ENCODE measurements around the gene PRODH2. TPM values are rescaled to one million over a fixed set of nuclear protein-coding genes. Genes with fewer than 3 reads are reported as not detected.

Gene PRODH2
- total RNA-seq, 1 experiment from 2014 or later = not detected

DNA sequence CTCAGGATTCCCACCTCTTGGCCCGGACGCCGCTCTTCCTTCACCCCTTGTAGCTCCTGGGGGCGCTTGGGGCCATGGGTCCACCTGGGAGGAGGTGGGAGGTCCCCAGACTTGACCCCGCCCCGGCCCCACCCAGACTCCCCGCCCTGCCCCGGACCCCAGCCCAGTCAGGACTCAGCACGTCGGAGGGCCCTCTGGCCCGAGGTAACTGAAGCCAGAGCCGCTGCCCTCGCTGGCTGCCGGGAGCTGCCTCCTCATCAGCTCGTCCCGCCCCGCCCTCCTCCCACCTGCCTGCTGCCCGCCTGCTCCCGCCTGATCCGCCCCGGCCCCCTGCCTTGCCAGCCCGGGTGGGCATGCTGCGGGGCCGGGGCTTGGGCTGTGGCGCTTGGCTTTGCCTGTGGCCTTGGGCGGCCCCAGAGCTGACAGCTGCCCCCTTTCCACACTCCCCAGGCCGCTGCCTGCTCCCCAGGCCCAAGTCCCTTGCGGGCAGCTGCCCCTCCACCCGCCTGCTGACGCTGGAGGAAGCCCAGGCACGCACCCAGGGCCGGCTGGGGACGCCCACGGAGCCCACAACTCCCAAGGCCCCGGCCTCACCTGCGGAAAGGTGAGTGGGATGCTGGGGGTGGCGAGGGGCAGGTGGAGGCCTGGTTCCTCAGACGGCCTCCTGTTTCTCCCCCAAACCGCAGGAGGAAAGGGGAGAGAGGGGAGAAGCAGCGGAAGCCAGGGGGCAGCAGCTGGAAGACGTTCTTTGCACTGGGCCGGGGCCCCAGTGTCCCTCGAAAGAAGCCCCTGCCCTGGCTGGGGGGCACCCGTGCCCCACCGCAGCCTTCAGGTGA lies 27.9 kb downstream of the PRODH2 start:
- Histone ChIP-seq H3K36me3 (ENCODE audit: low read depth, low read length) (no peaks in the 10 kb centered on the region), H3K9me3 (ENCODE audit: low read length) (no peaks in the 10 kb centered on the region), H3F3A (ENCODE audit: low read length, unreplicated experiment) (no peaks in the 10 kb centered on the region), H4K20me1 (ENCODE audit: low read length) (no peaks in the 10 kb centered on the region), H3K27me3 (ENCODE audit: low read length) (no peaks in the 10 kb centered on the region), H3K9me2 (replicated peaks; ENCODE audit: low read length) (no peaks in the 10 kb centered on the region), H2AFZ (ENCODE audit: low read length) (no peak overlapping the region), H3K4me2 (ENCODE audit: low read length) (no peak overlapping the region), H3K9ac (ENCODE audit: low read length) (no peak overlapping the region), H3K27ac (ENCODE audit: low read length) (no peak overlapping the region), H3K79me2 (ENCODE audit: low read length) (no peaks in the 10 kb centered on the region), H3K4me3 (ENCODE audit: low read length) (no peak overlapping the region), H3K4me1 (ENCODE audit: insufficient read depth, low read length) (no peaks in the 10 kb centered on the region)
- intact Hi-C loops (cut with micrococcal nuclease) = no loop called here
- ChIA-PET POLR2A (ENCODE audit: unreplicated experiment) (no interaction called here), CTCF (no interaction called here)
- DNase-seq = no peak
- no peak for TF ChIP-seq EZH2 (IDR thresholded peaks at IDR 0.05; ENCODE audit: low read length, unreplicated experiment)
- TF ChIP-seq, protein P1, sequence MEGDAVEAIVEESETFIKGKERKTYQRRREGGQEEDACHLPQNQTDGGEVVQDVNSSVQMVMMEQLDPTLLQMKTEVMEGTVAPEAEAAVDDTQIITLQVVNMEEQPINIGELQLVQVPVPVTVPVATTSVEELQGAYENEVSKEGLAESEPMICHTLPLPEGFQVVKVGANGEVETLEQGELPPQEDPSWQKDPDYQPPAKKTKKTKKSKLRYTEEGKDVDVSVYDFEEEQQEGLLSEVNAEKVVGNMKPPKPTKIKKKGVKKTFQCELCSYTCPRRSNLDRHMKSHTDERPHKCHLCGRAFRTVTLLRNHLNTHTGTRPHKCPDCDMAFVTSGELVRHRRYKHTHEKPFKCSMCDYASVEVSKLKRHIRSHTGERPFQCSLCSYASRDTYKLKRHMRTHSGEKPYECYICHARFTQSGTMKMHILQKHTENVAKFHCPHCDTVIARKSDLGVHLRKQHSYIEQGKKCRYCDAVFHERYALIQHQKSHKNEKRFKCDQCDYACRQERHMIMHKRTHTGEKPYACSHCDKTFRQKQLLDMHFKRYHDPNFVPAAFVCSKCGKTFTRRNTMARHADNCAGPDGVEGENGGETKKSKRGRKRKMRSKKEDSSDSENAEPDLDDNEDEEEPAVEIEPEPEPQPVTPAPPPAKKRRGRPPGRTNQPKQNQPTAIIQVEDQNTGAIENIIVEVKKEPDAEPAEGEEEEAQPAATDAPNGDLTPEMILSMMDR (conservative IDR thresholded peaks at IDR 0.05; ENCODE audit: low read depth, low read length) = no peak
- TF ChIP-seq EZH2phosphoT487 (IDR thresholded peaks at IDR 0.05; ENCODE audit: borderline replicate concordance, low read length) = no peak
- no peak for ATAC-seq
- BruUV-seq (replicated peaks) = no TSS peak

DNA sequence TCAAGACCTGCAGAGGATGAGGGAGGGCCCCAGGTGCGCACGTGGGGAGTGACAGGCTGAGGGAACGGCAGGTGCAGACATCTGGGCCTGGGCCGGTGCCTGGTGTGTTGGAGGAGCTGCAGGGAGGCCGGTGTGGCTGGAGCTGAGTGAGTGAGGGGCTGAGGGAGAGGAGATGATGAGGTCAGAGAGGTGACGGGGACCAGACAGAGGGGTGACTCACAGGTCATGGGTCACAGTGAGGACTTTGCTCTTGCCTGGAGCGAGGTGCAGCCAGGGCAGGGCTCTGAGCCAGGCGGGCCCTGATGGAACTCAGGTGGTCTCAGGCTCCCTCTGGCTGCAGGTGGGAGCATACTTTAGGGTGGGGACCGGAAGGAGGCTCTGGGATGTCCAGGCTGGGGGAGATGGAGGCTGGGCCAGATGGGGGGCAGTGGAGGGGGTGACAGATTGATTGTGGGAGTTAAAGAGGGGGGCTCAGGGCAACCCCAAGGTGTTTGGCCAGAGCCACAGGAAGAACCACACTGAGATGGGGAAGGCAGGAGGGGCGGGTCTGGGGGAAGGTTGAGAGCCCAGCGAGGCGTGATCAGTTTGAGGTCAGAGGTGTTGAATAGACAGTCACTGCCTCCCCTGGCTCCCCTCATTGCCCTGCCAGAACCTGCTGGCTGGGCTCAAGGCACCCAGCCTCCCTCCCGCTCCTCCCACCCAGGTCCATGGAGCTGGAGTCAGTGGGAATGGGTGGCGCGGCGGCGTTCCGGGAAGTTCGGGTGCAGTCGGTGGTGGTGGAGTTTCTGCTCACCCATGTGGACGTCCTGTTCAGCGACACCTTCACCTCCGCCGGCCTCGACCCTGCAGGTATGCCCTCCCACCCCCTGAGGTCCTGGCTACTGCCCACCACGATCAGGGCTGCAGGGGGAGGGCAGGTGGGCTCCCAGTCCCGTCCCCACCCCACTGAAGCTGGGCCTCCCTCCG lies 28.9 kb downstream of the PRODH2 start:
- Histone ChIP-seq H3K9me3 (ENCODE audit: low read length) (no peaks in the 10 kb centered on the region), H3F3A (ENCODE audit: low read length, unreplicated experiment) (no peaks in the 10 kb centered on the region), H3K27me3 (ENCODE audit: low read length) (no peaks in the 10 kb centered on the region), H3K36me3 (ENCODE audit: low read depth, low read length) (no peaks in the 10 kb centered on the region), H3K27ac (ENCODE audit: low read length) (no peak overlapping the region), H3K4me2 (ENCODE audit: low read length) (no peak overlapping the region), H3K79me2 (ENCODE audit: low read length) (no peaks in the 10 kb centered on the region), H3K4me1 (ENCODE audit: insufficient read depth, low read length) (no peaks in the 10 kb centered on the region), H4K20me1 (ENCODE audit: low read length) (no peaks in the 10 kb centered on the region), H2AFZ (ENCODE audit: low read length) (no peak overlapping the region), H3K9me2 (replicated peaks; ENCODE audit: low read length) (no peaks in the 10 kb centered on the region), H3K4me3 (ENCODE audit: low read length) (no peak overlapping the region), H3K9ac (ENCODE audit: low read length) (no peak overlapping the region)
- no peak for ATAC-seq
- BruUV-seq (replicated peaks) = no TSS peak
- ChIA-PET CTCF (no interaction called here), POLR2A (ENCODE audit: unreplicated experiment) (no interaction called here)
- no peak for DNase-seq
- TF ChIP-seq EZH2 (IDR thresholded peaks at IDR 0.05; ENCODE audit: low read length, unreplicated experiment) (no peak), EZH2phosphoT487 (IDR thresholded peaks at IDR 0.05; ENCODE audit: borderline replicate concordance, low read length) (no peak)
- TF ChIP-seq, protein P1 (conservative IDR thresholded peaks at IDR 0.05; ENCODE audit: low read depth, low read length) = no peak
- intact Hi-C loops (cut with micrococcal nuclease) = no loop called here

All from PC-3 (cell line).